ENCODE data around the gene GPR176.

GPR176 gene

DNA sequence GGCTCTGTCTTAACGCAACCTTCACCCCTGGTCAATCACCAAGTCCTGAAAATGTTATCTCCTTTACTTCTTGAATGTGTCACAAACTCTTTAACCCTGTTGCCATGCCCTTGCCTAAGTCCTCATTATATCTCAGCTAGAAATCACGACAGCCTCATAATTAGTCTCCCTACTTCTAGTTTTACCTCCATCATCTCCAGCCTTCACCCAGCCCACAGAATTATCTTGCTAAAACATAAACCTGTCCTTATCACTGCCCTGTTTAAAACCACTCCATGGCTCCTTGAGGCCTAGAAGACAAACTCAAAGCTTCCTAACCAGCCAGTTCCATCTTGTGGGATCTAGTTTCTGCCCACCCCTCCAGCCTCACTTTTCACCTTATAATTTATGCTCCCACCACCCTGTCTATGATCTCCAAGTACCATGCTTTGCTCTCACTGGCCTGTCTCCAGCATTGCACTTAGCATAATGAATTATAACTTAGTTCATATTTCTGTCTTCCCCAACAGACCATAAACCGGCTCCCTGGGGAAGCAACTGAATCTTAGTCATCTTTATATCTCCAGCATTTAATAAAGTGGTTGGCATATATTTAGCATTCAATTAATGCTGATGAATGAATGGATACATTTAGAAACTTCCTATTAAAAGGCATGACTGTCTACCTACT lies 39.2 kb downstream of the GPR176 start:
- no peaks in the 10 kb centered on the region for H3K27me3 ChIP-seq (replicated peaks; ENCODE audit: control insufficient read depth, insufficient read depth, low read length)
- H3K36me3 ChIP-seq (ENCODE audit: control insufficient read depth, insufficient read depth, low read length), result no peaks in the 10 kb centered on the region
- DNase-seq (ENCODE audit: extremely low read depth, insufficient read length), result no peak
- H3K4me3 ChIP-seq (replicated peaks; ENCODE audit: low read depth, low read length), result no peak overlapping the region
- TF ChIP-seq, protein P1, sequence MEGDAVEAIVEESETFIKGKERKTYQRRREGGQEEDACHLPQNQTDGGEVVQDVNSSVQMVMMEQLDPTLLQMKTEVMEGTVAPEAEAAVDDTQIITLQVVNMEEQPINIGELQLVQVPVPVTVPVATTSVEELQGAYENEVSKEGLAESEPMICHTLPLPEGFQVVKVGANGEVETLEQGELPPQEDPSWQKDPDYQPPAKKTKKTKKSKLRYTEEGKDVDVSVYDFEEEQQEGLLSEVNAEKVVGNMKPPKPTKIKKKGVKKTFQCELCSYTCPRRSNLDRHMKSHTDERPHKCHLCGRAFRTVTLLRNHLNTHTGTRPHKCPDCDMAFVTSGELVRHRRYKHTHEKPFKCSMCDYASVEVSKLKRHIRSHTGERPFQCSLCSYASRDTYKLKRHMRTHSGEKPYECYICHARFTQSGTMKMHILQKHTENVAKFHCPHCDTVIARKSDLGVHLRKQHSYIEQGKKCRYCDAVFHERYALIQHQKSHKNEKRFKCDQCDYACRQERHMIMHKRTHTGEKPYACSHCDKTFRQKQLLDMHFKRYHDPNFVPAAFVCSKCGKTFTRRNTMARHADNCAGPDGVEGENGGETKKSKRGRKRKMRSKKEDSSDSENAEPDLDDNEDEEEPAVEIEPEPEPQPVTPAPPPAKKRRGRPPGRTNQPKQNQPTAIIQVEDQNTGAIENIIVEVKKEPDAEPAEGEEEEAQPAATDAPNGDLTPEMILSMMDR (IDR thresholded peaks at IDR 0.05; ENCODE audit: insufficient read depth, low read length, poor library complexity, severe bottlenecking), result no peak

- H3K4me3 ChIP-seq (replicated peaks; ENCODE audit: low read depth, low read length), result no peak overlapping the region
- DNase-seq (ENCODE audit: extremely low read depth, insufficient read length), result no peak
- H3K27me3 ChIP-seq (replicated peaks; ENCODE audit: control insufficient read depth, insufficient read depth, low read length), result no peaks in the 10 kb centered on the region
- H3K36me3 ChIP-seq (ENCODE audit: control insufficient read depth, insufficient read depth, low read length), result no peaks in the 10 kb centered on the region
- TF ChIP-seq, protein P1 (IDR thresholded peaks at IDR 0.05; ENCODE audit: insufficient read depth, low read length, poor library complexity, severe bottlenecking), result no peak
Measured at GRCh38 chr15:39878406-39878785, 41.7 kb downstream of the GPR176 start.

DNA sequence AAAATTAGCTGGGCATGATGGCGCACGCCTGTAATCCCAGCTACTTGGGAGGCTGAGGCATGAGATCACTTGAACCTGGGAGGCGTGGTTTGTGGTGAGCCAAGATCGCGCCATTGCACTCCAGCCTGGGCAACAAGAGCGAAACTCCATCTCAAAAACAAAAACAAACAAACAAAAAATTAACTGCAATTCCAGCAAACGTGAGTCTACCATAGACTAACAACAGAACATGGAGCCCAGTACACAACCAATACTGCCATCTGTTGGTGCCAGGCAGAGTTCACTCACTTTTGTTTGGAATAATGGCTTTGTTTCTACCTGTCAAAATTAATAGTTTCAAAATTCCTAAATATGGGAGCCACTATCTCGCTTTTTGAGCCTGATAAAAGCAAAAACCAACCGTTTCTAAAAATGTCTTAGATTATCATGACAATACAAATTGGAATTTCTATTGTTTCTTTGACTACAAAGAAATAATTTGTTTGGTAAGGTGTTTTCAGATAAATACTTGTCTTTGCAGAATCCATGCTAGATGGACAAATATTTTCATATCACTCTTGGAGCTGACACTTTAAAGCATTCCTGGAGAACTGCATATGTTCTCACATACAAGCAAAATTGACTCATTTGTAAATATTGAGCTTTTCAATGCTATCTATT lies 45.0 kb downstream of the GPR176 start:
- Histone ChIP-seq H3K4me3 (replicated peaks; ENCODE audit: low read depth, low read length) (no peak overlapping the region), H3K36me3 (ENCODE audit: control insufficient read depth, insufficient read depth, low read length) (no peaks in the 10 kb centered on the region), H3K27me3 (replicated peaks; ENCODE audit: control insufficient read depth, insufficient read depth, low read length) (no peaks in the 10 kb centered on the region)
- DNase-seq (ENCODE audit: extremely low read depth, insufficient read length), result peak; percentile 27
- TF ChIP-seq, protein P1 (IDR thresholded peaks at IDR 0.05; ENCODE audit: insufficient read depth, low read length, poor library complexity, severe bottlenecking), result peak; percentile 68

- peak; percentile 36 for DNase-seq (ENCODE audit: extremely low read depth, insufficient read length)
- no peak overlapping the region for H3K4me3 ChIP-seq (replicated peaks; ENCODE audit: low read depth, low read length)
- TF ChIP-seq, protein P1 (IDR thresholded peaks at IDR 0.05; ENCODE audit: insufficient read depth, low read length, poor library complexity, severe bottlenecking), result no peak
- no peaks in the 10 kb centered on the region for H3K36me3 ChIP-seq (ENCODE audit: control insufficient read depth, insufficient read depth, low read length)
- no peaks in the 10 kb centered on the region for H3K27me3 ChIP-seq (replicated peaks; ENCODE audit: control insufficient read depth, insufficient read depth, low read length)
Measured at GRCh38 chr15:39873978-39874377, 46.1 kb downstream of the GPR176 start.

GRCh38 chr15:39870537-39870936 lies 49.5 kb downstream of the GPR176 start:
- Histone ChIP-seq H3K27me3 (replicated peaks; ENCODE audit: control insufficient read depth, insufficient read depth, low read length) (no peaks in the 10 kb centered on the region), H3K36me3 (ENCODE audit: control insufficient read depth, insufficient read depth, low read length) (no peaks in the 10 kb centered on the region), H3K4me3 (replicated peaks; ENCODE audit: low read depth, low read length) (no peak overlapping the region)
- no peak for DNase-seq (ENCODE audit: extremely low read depth, insufficient read length)
- TF ChIP-seq, protein P1 (IDR thresholded peaks at IDR 0.05; ENCODE audit: insufficient read depth, low read length, poor library complexity, severe bottlenecking), result no peak

Data from GM06990 (cell line).